ENCODE results near the gene GTPBP6.

The GTPBP6 gene

GRCh38 chrX:318739-319578 lies at the start of gene GTPBP6:
Gene GTPBP6, minus strand, starts transcription at chrX:318796. Its CDS starts 9 bp downstream, at chrX:318787.
- DNase-seq (ENCODE audit: low read depth in 4 of 4, low spot score in 1 of 4) = peak; percentile 85 to 96 (median 90)

GRCh38 chrX:367866-368265 lies 49.3 kb upstream of the GTPBP6 start:
- no peak for DNase-seq (ENCODE audit: low read depth in 4 of 4, low spot score in 1 of 4)

- no peak for DNase-seq (ENCODE audit: low read depth in 4 of 4, low spot score in 1 of 4)
Measured at GRCh38 chrX:367349-367748, 48.8 kb upstream of the GTPBP6 start.

- no peak for DNase-seq (ENCODE audit: low read depth in 4 of 4, low spot score in 1 of 4)
Measured at GRCh38 chrX:363621-364375, 45.2 kb upstream of the GTPBP6 start.

GRCh38 chrX:362937-363620 lies 44.5 kb upstream of the GTPBP6 start:
- DNase-seq (ENCODE audit: low read depth in 4 of 4, low spot score in 1 of 4) = no peak

- DNase-seq (ENCODE audit: low read depth in 4 of 4, low spot score in 1 of 4) = no peak
Measured at GRCh38 chrX:362351-362750, 43.8 kb upstream of the GTPBP6 start.

DNA sequence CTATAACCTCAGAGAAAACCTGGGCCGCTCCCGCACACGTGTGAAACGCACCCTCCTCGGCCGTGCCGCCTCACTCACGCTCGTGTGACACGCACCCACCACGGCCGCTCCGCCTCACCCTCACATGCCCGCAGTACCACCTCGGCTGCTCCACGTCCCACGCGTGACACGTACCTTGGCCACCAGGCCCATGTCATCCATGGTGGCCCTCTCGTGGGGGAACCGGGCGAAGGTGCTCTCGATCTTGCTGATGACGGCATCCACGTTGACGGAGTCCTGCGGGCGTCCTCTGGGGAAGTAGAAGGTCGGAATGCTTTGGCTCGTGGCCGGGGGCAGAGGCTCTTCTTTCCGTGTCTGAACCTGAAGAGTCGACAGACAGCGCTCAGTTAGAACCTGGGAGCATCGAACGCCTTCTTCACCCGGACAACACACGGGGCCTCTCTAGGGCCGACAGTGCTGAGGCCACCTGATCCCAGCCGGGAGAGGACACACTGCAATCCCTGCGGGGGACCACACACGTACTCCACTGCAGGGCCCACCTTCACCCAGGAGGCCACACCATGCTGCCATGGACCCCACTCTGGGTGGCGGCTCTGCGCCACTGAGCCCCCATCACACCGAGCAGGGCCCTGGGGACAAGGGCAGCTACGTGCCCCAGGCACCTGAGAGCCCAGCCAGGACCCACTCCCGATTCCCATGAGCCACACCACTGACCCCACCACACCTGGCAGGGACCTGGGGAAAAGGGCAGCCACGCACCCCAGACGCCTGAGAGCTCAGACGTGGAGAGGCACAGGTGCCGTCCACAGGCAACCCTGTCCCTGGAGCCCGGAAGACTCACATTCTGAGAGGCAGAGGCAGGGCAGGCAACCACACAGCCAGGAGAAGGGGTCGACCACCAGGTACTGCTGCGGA lies 42.9 kb upstream of the GTPBP6 start:
- DNase-seq (ENCODE audit: low read depth in 4 of 4, low spot score in 1 of 4) = no peak

- DNase-seq (ENCODE audit: low read depth in 4 of 4, low spot score in 1 of 4) = no peak
Measured at GRCh38 chrX:360496-361150, 42.0 kb upstream of the GTPBP6 start.

GRCh38 chrX:358651-359143 lies 40.1 kb upstream of the GTPBP6 start:
- DNase-seq (ENCODE audit: low read depth in 4 of 4, low spot score in 1 of 4) = no peak

DNA sequence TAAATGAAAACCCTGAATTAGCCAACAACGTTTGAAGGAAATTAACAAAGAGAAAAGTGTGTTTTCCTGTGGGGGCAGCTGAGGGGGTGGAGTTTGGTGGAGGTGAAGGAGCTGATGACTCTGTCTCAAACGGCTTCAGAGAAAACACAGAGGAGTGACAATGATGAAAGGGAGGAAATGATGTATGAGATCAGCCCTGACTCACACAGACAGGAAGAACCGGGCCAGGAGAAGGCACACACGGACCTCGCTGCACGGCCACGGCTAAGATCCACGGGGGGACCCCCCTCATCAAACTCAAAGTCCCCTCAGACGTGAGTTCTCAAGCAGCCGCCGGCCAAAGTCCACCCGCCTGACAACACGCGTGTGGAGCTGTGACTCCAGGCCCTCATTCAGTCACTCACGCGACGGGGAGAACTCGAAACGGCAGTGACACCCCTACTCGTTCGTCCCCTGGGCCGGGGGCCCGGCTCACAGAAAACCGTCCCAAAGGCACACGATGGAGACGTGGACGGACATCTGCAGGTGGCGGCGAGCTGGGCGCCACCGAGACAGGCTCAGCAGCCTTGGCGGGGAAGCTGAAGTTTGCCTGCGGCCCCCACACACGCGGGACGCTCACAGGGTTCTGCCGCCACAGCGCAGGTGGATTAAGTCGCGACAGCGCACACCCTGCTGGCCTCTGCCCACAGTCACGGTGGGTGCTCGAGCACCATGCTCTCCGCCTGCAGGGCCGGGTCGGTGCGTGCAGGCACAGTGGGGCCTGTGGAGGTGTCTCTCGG lies 39.3 kb upstream of the GTPBP6 start:
- peak; percentile 10 to 28 (median 20) for DNase-seq (ENCODE audit: low read depth in 4 of 4, low spot score in 1 of 4)

DNA sequence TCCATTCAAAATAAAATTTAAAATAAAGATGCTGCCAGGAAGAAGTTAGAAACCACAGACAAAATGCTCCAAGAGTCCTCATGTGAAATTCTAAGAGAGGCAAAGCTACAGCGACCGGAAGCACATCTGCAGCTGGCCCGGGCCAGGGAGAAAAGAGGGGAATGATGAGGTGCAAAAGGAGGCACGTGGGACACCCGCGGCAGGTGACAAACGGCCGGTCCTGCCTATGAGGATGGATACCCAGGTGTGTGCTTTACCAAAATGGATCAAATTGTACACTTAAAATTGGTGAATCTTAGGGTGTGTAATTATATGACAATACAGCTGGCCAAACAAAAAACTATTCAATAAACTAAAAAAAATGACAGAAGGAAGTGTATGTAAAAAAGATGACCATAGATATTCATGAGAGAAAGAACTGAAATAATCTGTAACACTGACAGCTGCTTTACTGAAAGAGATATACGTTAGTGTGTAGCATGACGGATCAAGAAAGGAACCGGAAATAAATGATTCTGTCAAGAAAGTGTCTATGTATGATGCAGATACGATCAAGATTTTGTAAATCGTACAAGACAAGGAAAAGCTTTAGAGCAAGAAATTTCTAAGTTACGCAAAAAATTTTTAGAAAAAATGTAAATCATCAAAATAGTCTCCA lies 38.6 kb upstream of the GTPBP6 start:
- no peak for DNase-seq (ENCODE audit: low read depth in 4 of 4, low spot score in 1 of 4)

GRCh38 chrX:356385-357034 lies 37.9 kb upstream of the GTPBP6 start:
- no peak for DNase-seq (ENCODE audit: low read depth in 4 of 4, low spot score in 1 of 4)

DNA sequence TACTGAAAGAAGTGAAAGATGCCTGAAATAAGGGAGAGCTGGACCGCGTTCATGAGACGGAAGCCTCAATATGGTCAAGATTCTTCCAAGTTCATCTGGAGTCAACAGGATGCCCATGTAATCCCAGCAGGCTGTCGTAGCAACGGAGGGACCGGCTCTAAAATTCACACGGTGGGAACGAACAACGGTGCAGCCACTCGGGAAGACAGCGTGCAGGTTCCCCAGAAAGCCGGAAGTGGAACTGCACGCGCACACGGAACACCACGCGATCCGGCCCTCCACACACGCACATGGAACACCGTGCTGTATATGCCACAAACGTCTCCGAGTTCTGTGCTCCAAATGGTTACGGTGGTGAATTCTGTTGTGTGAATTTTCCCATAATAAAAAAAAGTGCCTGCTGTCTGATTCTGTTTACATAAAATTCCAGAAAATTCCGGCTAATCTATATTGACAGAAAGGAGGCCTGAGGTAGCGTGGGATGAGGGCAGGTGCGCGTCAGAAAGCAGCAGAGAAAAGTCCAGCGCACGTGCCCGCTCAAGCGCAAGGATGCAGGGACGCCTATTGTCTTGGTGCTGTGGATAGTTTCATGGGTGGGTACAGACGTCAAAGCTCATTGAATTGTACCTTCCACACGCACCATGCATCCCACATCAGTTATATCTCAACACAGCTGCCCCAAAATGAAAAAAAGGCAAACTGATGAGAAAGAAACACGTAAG lies 36.9 kb upstream of the GTPBP6 start:
- no peak for DNase-seq (ENCODE audit: low read depth in 4 of 4, low spot score in 1 of 4)

GRCh38 chrX:353566-354535 lies 35.3 kb upstream of the GTPBP6 start:
- no peak for DNase-seq (ENCODE audit: low read depth in 4 of 4, low spot score in 1 of 4)

- DNase-seq (ENCODE audit: low read depth in 4 of 4, low spot score in 1 of 4) = no peak
Measured at GRCh38 chrX:352582-353314, 34.2 kb upstream of the GTPBP6 start.

DNA sequence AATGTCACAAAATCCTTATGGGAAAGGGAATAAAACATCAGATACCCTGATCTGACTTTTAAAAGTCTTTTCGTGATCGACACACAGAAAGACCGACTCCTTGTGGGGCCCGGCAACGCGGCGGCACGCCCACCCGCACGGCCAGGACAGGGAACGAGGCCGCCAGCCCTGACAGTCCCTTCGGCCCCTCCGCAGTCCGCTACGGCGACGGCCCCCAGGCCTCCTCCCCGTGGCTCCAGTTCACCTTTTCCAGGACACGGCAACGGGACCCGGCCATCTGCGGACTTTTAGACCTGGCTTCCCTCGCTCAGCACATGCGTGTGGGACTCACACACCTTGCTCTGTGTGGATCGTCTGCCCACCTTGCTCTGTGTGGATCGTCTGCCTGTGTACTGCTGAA lies 33.6 kb upstream of the GTPBP6 start:
- DNase-seq (ENCODE audit: low read depth in 4 of 4, low spot score in 1 of 4) = no peak

Data from stimulated activated CD4-positive, alpha-beta T cell treated with anti-CD3 and anti-CD28 coated beads, Interleukin-1b, Interleukin-23, amount 100 ng/mL, for 24 hours (primary cell).